ENCODE measurements around the gene ATOH1.
A peak's percentile ranks its signal among the peaks of the same experiment; 100 is the strongest.

The ATOH1 gene

GRCh38 chr4:93828332-93828994 is at the start of gene ATOH1:
Gene ATOH1, plus strand, starts transcription at chr4:93828753. Its CDS starts 174 bp downstream, at chr4:93828927.
- peak; percentile 73 for DNase-seq (ENCODE audit: low spot score)

- no peak for DNase-seq (ENCODE audit: low spot score)
Observed at GRCh38 chr4:93779228-93779627, 49.3 kb upstream of the ATOH1 start.

- DNase-seq (ENCODE audit: low spot score), result no peak
Observed at GRCh38 chr4:93780080-93780479, 48.5 kb upstream of the ATOH1 start.

GRCh38 chr4:93781198-93781597 is 47.4 kb upstream of the ATOH1 start:
- no peak for DNase-seq (ENCODE audit: low spot score)

GRCh38 chr4:93786149-93786548 is 42.4 kb upstream of the ATOH1 start:
- DNase-seq (ENCODE audit: low spot score), result no peak

- DNase-seq (ENCODE audit: low spot score), result peak; percentile 37
Observed at GRCh38 chr4:93788712-93789111, 39.8 kb upstream of the ATOH1 start.

- peak; percentile 67 for DNase-seq (ENCODE audit: low spot score)
Observed at GRCh38 chr4:93791570-93792195, 36.9 kb upstream of the ATOH1 start.

GRCh38 chr4:93802045-93802444 is 26.5 kb upstream of the ATOH1 start:
- no peak for DNase-seq (ENCODE audit: low spot score)

- no peak for DNase-seq (ENCODE audit: low spot score)
Observed at GRCh38 chr4:93809773-93810172, 18.8 kb upstream of the ATOH1 start.

- no peak for DNase-seq (ENCODE audit: low spot score)
Observed at GRCh38 chr4:93810340-93810992, 18.1 kb upstream of the ATOH1 start.

GRCh38 chr4:93813092-93813491 is 15.5 kb upstream of the ATOH1 start:
- DNase-seq (ENCODE audit: low spot score), result no peak

- no peak for DNase-seq (ENCODE audit: low spot score)
Observed at GRCh38 chr4:93814141-93814540, 14.4 kb upstream of the ATOH1 start.

GRCh38 chr4:93814722-93815121 is 13.8 kb upstream of the ATOH1 start:
- DNase-seq (ENCODE audit: low spot score), result no peak

- no peak for DNase-seq (ENCODE audit: low spot score)
Observed at GRCh38 chr4:93825551-93826216, 2.9 kb upstream of the ATOH1 start.

GRCh38 chr4:93827272-93827947 is 1.1 kb upstream of the ATOH1 start:
- DNase-seq (ENCODE audit: low spot score), result peak; percentile 68

GRCh38 chr4:93828995-93829819 is 654 bp downstream of the ATOH1 start:
- peak; percentile 67 for DNase-seq (ENCODE audit: low spot score)

GRCh38 chr4:93829820-93830687 is 1.5 kb downstream of the ATOH1 start:
- no peak for DNase-seq (ENCODE audit: low spot score)

GRCh38 chr4:93831716-93832496 is 3.4 kb downstream of the ATOH1 start:
- DNase-seq (ENCODE audit: low spot score), result no peak

- DNase-seq (ENCODE audit: low spot score), result no peak
Observed at GRCh38 chr4:93834249-93835066, 5.9 kb downstream of the ATOH1 start.

Measured in D341Med (cell line).